ENCODE data around the gene GOLT1B. TPM values are rescaled to one million over a fixed set of nuclear protein-coding genes. Genes with fewer than 3 reads are reported as not detected.
"Not testable (repeated sequence)": the region's sequence is repeated elsewhere in the genome, so short reads cannot be mapped to it uniquely, and the experiment has no call there.

GOLT1B gene
- total RNA-seq = 9.2 TPM

DNA sequence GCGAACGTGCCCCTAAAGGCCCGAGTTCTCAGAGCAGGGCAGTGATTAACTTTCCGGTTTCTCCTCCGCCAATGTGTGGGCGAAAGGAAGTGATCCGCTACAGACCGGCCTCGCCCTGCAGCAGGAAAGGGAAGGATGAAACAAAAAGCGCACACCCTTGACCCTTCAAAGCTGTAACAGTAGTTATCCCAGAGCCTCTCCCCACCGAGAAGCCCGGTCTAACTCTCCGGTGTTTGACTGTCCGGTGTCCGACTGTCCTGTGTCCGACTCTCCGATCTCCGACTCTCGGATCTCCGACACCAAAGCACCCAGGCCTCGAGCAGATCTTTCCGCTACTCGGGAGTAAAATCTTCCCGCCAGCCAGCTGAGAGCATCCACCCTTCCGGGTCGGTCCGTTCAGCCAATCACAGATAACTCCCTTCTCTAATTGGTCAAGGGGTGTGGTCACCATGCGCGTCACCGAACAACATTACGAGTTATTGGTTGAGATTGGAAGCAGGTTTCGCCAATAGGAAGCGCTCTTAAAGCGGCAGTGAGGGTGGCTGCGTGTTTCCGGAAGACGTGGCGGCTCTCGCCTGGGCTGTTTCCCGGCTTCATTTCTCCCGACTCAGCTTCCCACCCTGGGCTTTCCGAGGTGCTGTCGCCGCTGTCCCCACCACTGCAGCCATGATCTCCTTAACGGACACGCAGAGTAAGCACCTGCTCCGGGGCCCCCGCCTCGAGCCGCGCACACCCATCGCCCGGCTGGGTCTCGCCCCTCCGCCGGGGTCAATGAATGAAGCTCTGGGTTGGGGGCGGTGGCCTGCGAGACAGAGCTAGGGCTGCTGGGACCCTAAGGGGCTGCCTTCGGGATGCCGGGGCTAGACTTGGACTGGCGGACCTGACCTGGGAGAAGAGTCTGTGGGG lies at the start of gene GOLT1B, which contains the start of gene RECQL:
Gene GOLT1B (plus strand): TSS at position 532 of the 906 bp plus-strand sequence. CDS start 135 bp downstream, at position 667.
Gene RECQL (minus strand): TSS at position 378 of the 906 bp plus-strand sequence. CDS start 2,065 bp downstream, outside the sequence.
- Histone ChIP-seq H3K4me1 (peaks cover 0 to 25% of the 10 kb centered on the region in 2 donors), H3K4me3 (peak within 1 kb of the TSS; percentile 95 to 99), H3K27ac (peak within 1 kb of the TSS; percentile 95 to 97), H3K27me3 (no peaks in the 10 kb centered on the region), H3K36me3 (peaks cover 11 to 24% of the 10 kb centered on the region in 2 donors), H3K9me3 (no peaks in the 10 kb centered on the region)
- TF ChIP-seq, protein P1, sequence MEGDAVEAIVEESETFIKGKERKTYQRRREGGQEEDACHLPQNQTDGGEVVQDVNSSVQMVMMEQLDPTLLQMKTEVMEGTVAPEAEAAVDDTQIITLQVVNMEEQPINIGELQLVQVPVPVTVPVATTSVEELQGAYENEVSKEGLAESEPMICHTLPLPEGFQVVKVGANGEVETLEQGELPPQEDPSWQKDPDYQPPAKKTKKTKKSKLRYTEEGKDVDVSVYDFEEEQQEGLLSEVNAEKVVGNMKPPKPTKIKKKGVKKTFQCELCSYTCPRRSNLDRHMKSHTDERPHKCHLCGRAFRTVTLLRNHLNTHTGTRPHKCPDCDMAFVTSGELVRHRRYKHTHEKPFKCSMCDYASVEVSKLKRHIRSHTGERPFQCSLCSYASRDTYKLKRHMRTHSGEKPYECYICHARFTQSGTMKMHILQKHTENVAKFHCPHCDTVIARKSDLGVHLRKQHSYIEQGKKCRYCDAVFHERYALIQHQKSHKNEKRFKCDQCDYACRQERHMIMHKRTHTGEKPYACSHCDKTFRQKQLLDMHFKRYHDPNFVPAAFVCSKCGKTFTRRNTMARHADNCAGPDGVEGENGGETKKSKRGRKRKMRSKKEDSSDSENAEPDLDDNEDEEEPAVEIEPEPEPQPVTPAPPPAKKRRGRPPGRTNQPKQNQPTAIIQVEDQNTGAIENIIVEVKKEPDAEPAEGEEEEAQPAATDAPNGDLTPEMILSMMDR (IDR thresholded peaks at IDR 0.05) = no peak
- peak; percentile 87 to 98 for DNase-seq (ENCODE audit: low spot score in 2 of 2)
- intact Hi-C loops (cut with DNase I) = loop anchor here (1.0 to 10.0 kb wide), 6 partner anchors 64 to 1123 kb away; partner anchors contain the start of genes CMAS, ETNK1, LDHB and PYROXD1

DNA sequence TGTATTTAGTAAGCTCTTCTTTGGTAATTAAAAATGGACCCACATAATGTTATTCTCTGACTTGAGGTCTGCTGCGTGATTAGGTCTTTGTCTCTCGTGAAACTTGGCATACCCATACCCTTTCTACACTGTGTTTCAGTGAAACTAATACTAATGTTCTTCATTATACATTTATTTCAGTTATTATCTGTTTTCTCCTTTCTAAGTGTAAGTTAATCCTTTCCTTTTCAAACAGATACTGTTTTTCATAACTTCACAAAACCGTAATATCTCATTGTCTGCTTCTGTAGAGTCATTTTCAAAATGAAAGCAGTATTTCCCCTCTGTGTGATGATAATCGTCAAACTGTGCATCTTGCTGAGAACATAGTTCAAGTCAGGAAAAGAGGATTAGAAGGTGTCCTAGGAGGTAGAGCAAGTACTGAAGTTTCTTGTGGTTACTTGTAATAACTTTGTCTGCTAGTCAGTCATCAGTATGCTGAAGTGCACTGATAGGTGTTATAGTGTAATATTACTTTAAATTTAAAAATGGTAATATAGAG lies 48.2 kb upstream of the GOLT1B start:
- intact Hi-C loops (cut with DNase I) = no loop called here
- no peak overlapping the region for H3K27ac ChIP-seq
- no peak for DNase-seq (ENCODE audit: low spot score in 2 of 2)
- H3K9me3 ChIP-seq = no peaks in the 10 kb centered on the region
- no peaks in the 10 kb centered on the region for H3K27me3 ChIP-seq
- H3K36me3 ChIP-seq = peaks cover 33 to 44% of the 10 kb centered on the region in 2 donors
- H3K4me1 ChIP-seq = no peaks in the 10 kb centered on the region
- H3K4me3 ChIP-seq = no peak overlapping the region
- TF ChIP-seq, protein P1 (IDR thresholded peaks at IDR 0.05) = no peak

DNA sequence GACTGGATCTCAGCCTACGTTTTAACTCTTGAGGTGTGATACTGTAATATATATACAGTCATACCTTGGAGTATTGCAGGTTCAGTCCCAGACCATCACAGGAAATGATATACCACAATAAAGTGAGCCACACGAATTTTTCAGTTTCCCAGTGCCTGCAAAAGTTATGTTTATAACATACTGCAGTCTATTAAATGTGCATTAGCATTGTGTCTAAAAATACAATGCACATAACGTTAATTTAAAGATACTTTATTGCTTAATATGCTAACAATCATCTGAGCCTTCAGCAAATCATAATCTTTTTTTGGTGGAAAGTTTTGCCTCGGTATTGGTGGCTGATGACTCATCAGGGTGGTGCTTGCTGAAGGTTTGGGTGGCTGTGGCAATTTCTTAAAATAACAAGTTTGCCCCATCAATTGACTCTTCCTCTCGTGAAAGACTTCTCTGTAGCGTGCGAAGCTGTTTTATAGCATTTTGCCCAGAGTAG lies 45.3 kb upstream of the GOLT1B start:
- TF ChIP-seq, protein P1 (IDR thresholded peaks at IDR 0.05) = no peak
- H3K36me3 ChIP-seq = peaks cover 28 to 50% of the 10 kb centered on the region in 2 donors
- no peak overlapping the region for H3K27ac ChIP-seq
- no peaks in the 10 kb centered on the region for H3K27me3 ChIP-seq
- no peaks in the 10 kb centered on the region for H3K4me1 ChIP-seq
- H3K4me3 ChIP-seq = no peak overlapping the region
- no peaks in the 10 kb centered on the region for H3K9me3 ChIP-seq
- no peak for DNase-seq (ENCODE audit: low spot score in 2 of 2)
- intact Hi-C loops (cut with DNase I) = no loop called here

DNA sequence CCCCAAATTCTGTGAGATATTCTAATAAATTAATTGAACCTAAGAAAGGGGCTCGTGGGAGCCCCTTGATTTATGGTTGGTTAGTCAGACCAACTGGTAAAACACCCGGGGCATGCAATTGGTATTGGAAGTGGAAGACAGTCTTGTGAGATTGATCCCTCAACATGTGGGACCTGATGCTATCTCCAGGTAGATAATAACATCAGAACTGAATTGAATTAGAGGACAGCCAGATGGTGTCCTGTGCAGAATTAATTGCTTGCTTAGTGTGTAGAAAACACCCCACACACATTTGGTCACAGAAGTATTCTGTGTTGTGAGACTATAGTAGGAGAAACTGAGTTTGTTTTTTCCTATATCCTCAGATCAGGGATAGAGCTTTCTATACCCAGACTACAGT lies 42.1 kb upstream of the GOLT1B start:
- DNase-seq (ENCODE audit: low spot score in 2 of 2) = no peak
- intact Hi-C loops (cut with DNase I) = no loop called here
- Histone ChIP-seq H3K36me3 (peaks cover 28 to 64% of the 10 kb centered on the region in 2 donors), H3K4me1 (no peaks in the 10 kb centered on the region), H3K27me3 (no peaks in the 10 kb centered on the region), H3K4me3 (no peak overlapping the region), H3K27ac (no peak overlapping the region), H3K9me3 (no peaks in the 10 kb centered on the region)
- TF ChIP-seq, protein P1 (IDR thresholded peaks at IDR 0.05) = no peak

GRCh38 chr12:21467334-21467733 lies 34.3 kb upstream of the GOLT1B start:
- DNase-seq (ENCODE audit: low spot score in 2 of 2); H3K4me3 ChIP-seq; H3K27me3 ChIP-seq; intact Hi-C loops (cut with DNase I); H3K27ac ChIP-seq; H3K4me1 ChIP-seq; H3K9me3 ChIP-seq: not testable (repeated sequence)
- peaks cover 14 to 42% of the 10 kb centered on the region in 2 donors for H3K36me3 ChIP-seq

- no peak overlapping the region for H3K27ac ChIP-seq
- H3K9me3 ChIP-seq = no peaks in the 10 kb centered on the region
- no peaks in the 10 kb centered on the region for H3K27me3 ChIP-seq
- no peak overlapping the region for H3K4me3 ChIP-seq
- TF ChIP-seq, protein P1 (IDR thresholded peaks at IDR 0.05) = no peak
- no peaks in the 10 kb centered on the region for H3K4me1 ChIP-seq
- DNase-seq (ENCODE audit: low spot score in 2 of 2) = no peak
- peaks cover 37 to 65% of the 10 kb centered on the region in 2 donors for H3K36me3 ChIP-seq
- intact Hi-C loops (cut with DNase I) = no loop called here
Observed at GRCh38 chr12:21471294-21471693, 30.3 kb upstream of the GOLT1B start.
